Measurements from ENCODE around the gene JAK2.

DNA sequence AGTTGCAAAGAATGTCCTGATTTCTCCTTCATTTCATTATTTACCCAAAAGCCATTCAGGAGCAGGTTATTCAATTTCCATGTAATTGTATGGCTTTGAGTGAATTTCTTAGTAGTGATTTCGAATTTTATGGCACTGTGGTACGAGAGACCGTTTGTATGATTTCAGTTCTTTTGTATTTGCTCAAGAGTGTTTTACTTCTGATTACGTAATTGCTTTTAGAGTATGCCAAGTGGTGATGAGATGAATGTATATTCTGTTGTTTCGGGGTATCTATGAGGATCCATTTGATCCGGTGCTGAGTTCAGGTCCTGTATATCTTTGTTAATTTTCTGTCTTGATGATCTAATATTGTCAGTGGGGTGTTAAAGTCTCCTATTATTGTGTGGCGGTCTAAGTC is 159.1 kb downstream of the JAK2 start:
- no peak for TF ChIP-seq GABPA (IDR thresholded peaks at IDR 0.05; ENCODE audit: low read depth)
- no peak for TF ChIP-seq CTCF (IDR thresholded peaks at IDR 0.05)
- no peak for TF ChIP-seq RAD21 (IDR thresholded peaks at IDR 0.05; ENCODE audit: low read length)
- TF ChIP-seq, protein P1, sequence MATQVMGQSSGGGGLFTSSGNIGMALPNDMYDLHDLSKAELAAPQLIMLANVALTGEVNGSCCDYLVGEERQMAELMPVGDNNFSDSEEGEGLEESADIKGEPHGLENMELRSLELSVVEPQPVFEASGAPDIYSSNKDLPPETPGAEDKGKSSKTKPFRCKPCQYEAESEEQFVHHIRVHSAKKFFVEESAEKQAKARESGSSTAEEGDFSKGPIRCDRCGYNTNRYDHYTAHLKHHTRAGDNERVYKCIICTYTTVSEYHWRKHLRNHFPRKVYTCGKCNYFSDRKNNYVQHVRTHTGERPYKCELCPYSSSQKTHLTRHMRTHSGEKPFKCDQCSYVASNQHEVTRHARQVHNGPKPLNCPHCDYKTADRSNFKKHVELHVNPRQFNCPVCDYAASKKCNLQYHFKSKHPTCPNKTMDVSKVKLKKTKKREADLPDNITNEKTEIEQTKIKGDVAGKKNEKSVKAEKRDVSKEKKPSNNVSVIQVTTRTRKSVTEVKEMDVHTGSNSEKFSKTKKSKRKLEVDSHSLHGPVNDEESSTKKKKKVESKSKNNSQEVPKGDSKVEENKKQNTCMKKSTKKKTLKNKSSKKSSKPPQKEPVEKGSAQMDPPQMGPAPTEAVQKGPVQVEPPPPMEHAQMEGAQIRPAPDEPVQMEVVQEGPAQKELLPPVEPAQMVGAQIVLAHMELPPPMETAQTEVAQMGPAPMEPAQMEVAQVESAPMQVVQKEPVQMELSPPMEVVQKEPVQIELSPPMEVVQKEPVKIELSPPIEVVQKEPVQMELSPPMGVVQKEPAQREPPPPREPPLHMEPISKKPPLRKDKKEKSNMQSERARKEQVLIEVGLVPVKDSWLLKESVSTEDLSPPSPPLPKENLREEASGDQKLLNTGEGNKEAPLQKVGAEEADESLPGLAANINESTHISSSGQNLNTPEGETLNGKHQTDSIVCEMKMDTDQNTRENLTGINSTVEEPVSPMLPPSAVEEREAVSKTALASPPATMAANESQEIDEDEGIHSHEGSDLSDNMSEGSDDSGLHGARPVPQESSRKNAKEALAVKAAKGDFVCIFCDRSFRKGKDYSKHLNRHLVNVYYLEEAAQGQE (IDR thresholded peaks at IDR 0.05; ENCODE audit: low read depth, low read length): no peak
- TF ChIP-seq, protein P2, sequence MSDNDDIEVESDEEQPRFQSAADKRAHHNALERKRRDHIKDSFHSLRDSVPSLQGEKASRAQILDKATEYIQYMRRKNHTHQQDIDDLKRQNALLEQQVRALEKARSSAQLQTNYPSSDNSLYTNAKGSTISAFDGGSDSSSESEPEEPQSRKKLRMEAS (IDR thresholded peaks at IDR 0.05; ENCODE audit: low read depth): no peak
- TF ChIP-seq EP300 (IDR thresholded peaks at IDR 0.05; ENCODE audit: borderline replicate concordance in 1 of 2, low read depth in 1 of 2, low read length in 1 of 2): no peak
- TF ChIP-seq, protein P3, sequence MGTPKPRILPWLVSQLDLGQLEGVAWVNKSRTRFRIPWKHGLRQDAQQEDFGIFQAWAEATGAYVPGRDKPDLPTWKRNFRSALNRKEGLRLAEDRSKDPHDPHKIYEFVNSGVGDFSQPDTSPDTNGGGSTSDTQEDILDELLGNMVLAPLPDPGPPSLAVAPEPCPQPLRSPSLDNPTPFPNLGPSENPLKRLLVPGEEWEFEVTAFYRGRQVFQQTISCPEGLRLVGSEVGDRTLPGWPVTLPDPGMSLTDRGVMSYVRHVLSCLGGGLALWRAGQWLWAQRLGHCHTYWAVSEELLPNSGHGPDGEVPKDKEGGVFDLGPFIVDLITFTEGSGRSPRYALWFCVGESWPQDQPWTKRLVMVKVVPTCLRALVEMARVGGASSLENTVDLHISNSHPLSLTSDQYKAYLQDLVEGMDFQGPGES (IDR thresholded peaks at IDR 0.05; ENCODE audit: low read depth, low read length): no peak
